Measurements from ENCODE around the gene TRIM8. TPM values are rescaled to one million over a fixed set of nuclear protein-coding genes. Genes with fewer than 3 reads are reported as not detected.
"Not testable (repeated sequence)": the region's sequence is repeated elsewhere in the genome, so short reads cannot be mapped to it uniquely, and the experiment has no call there.

TRIM8 gene
- total RNA-seq, 1 experiment from 2014 or later, result 93.3 TPM

- H3K36me3 ChIP-seq, result peaks cover 90% of the 10 kb centered on the region
- H3K27ac ChIP-seq, result no peak overlapping the region
- no peak for DNase-seq (ENCODE audit: low read depth in 1 of 2, low spot score in 2 of 2)
- H3K4me3 ChIP-seq, result no peak overlapping the region
- H3K4me1 ChIP-seq (replicated peaks), result peaks cover 3% of the 10 kb centered on the region; the same call in 1 of the 2 replicates
- no peaks in the 10 kb centered on the region for H3K27me3 ChIP-seq (replicated peaks)
- no peaks in the 10 kb centered on the region for H3K9me3 ChIP-seq (replicated peaks)
Observed at GRCh38 chr10:102654566-102654965, 10.3 kb downstream of the TRIM8 start.

GRCh38 chr10:102654969-102655368, 10.7 kb downstream of the TRIM8 start:
- H3K9me3 ChIP-seq (replicated peaks), result no peaks in the 10 kb centered on the region; the same call in 1 of the 2 replicates
- DNase-seq (ENCODE audit: low read depth in 1 of 2, low spot score in 2 of 2), result no peak
- H3K4me1 ChIP-seq (replicated peaks), result peaks cover 2% of the 10 kb centered on the region; the same call in 1 of the 2 replicates
- H3K4me3 ChIP-seq, result no peak overlapping the region
- H3K36me3 ChIP-seq, result peaks cover 91% of the 10 kb centered on the region
- no peak overlapping the region for H3K27ac ChIP-seq
- H3K27me3 ChIP-seq (replicated peaks), result no peaks in the 10 kb centered on the region

- no peak for DNase-seq (ENCODE audit: low read depth in 1 of 2, low spot score in 2 of 2)
- peaks cover 13% of the 10 kb centered on the region for H3K4me1 ChIP-seq (replicated peaks)
- H3K4me3 ChIP-seq, result no peak overlapping the region
- H3K36me3 ChIP-seq, result peaks cover 88% of the 10 kb centered on the region
- H3K27me3 ChIP-seq (replicated peaks), result no peaks in the 10 kb centered on the region
- no peak overlapping the region for H3K27ac ChIP-seq
- H3K9me3 ChIP-seq (replicated peaks), result no peaks in the 10 kb centered on the region; the same call in 1 of the 2 replicates
Observed at GRCh38 chr10:102656026-102656425, 11.7 kb downstream of the TRIM8 start.

GRCh38 chr10:102656791-102657371, 12.6 kb downstream of the TRIM8 start:
- H3K9me3 ChIP-seq (replicated peaks), result no peaks in the 10 kb centered on the region; the same call in 1 of the 2 replicates
- H3K4me1 ChIP-seq (replicated peaks), result peaks cover 15% of the 10 kb centered on the region
- H3K36me3 ChIP-seq, result peaks cover 82% of the 10 kb centered on the region
- DNase-seq (ENCODE audit: low read depth in 1 of 2, low spot score in 2 of 2), result no peak
- H3K27ac ChIP-seq, result no peak overlapping the region
- H3K4me3 ChIP-seq, result no peak overlapping the region
- no peaks in the 10 kb centered on the region for H3K27me3 ChIP-seq (replicated peaks)

- Histone ChIP-seq H3K4me1 (replicated peaks) (peaks cover 15% of the 10 kb centered on the region), H3K36me3 (peaks cover 76% of the 10 kb centered on the region), H3K27ac (no peak overlapping the region), H3K4me3 (no peak overlapping the region), H3K27me3 (replicated peaks) (no peaks in the 10 kb centered on the region), H3K9me3 (replicated peaks) (no peaks in the 10 kb centered on the region; the same call in 1 of the 2 replicates)
- no peak for DNase-seq (ENCODE audit: low read depth in 1 of 2, low spot score in 2 of 2)
Observed at GRCh38 chr10:102657451-102657850, 13.2 kb downstream of the TRIM8 start.

- no peaks in the 10 kb centered on the region; the same call in 1 of the 2 replicates for H3K9me3 ChIP-seq (replicated peaks)
- peaks cover 15% of the 10 kb centered on the region for H3K4me1 ChIP-seq (replicated peaks)
- H3K27ac ChIP-seq, result no peak overlapping the region
- H3K27me3 ChIP-seq (replicated peaks), result no peaks in the 10 kb centered on the region
- DNase-seq (ENCODE audit: low read depth in 1 of 2, low spot score in 2 of 2), result no peak
- peaks cover 69% of the 10 kb centered on the region for H3K36me3 ChIP-seq
- H3K4me3 ChIP-seq, result no peak overlapping the region
Observed at GRCh38 chr10:102657984-102658724, 13.9 kb downstream of the TRIM8 start.

DNA sequence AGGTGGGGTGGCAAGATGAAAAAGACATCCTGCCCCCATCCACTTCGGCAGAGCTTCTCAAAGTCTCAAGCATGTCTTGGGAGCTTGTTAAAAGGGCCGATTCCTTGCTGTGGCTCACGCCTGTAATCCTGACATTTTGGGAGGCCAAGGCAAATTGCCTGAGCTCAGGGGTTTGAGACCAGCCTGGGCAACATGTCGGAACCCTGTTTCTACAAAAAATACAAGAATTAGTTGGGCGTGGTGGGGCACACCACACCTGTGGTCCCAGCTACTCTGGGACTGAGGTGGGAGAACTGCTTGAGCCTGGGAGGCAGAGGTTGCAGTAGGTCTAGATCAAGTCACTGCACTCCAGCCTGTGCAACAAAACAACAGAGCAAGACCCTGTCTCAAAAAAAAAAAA, 14.5 kb downstream of the TRIM8 start:
- no peak for DNase-seq (ENCODE audit: low read depth in 1 of 2, low spot score in 2 of 2)

GRCh38 chr10:102660888-102661657, 16.8 kb downstream of the TRIM8 start:
- peak in 1 of 2 experiments; percentile 66 for DNase-seq (ENCODE audit: low read depth in 1 of 2, low spot score in 2 of 2)
- H3K9me3 ChIP-seq (replicated peaks), result no peaks in the 10 kb centered on the region; the same call in 1 of the 2 replicates
- H3K4me3 ChIP-seq, result no peak overlapping the region
- H3K27ac ChIP-seq, result no peak overlapping the region
- peaks cover 40% of the 10 kb centered on the region for H3K36me3 ChIP-seq
- no peaks in the 10 kb centered on the region for H3K27me3 ChIP-seq (replicated peaks)
- peaks cover 15% of the 10 kb centered on the region for H3K4me1 ChIP-seq (replicated peaks)

More for the DNA sequence above, 14.5 kb downstream of the TRIM8 start:
- Histone ChIP-seq H3K27ac (no peak overlapping the region), H3K9me3 (replicated peaks) (no peaks in the 10 kb centered on the region; the same call in 1 of the 2 replicates), H3K27me3 (replicated peaks) (no peaks in the 10 kb centered on the region), H3K4me1 (replicated peaks) (peaks cover 15% of the 10 kb centered on the region), H3K36me3 (peaks cover 63% of the 10 kb centered on the region), H3K4me3 (no peak overlapping the region)

DNA sequence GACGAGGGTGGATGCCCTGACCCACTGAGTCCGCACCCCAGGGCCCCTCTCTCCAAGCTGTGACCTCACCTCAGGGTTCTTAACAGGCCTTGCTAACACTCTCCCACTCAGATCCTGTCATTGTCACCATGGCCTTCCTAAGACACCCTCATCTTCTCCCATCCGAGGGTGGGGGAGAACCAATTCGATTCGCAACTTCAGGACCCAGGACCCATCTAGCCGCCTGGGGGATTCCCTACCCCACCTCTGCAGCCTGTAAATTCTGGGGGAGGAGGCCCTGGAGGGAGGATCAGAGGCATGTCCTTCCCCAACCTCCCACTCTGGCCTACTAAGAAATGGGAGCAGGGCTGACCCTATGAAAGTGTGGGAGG, 17.4 kb downstream of the TRIM8 start:
- Histone ChIP-seq H3K27me3 (replicated peaks) (no peaks in the 10 kb centered on the region), H3K36me3 (peaks cover 34% of the 10 kb centered on the region), H3K9me3 (replicated peaks) (no peaks in the 10 kb centered on the region; the same call in 1 of the 2 replicates), H3K4me3 (no peak overlapping the region), H3K27ac (no peak overlapping the region), H3K4me1 (replicated peaks) (peaks cover 15% of the 10 kb centered on the region)
- no peak for DNase-seq (ENCODE audit: low read depth in 1 of 2, low spot score in 2 of 2)

GRCh38 chr10:102665904-102666509, 21.7 kb downstream of the TRIM8 start:
- H3K4me3 ChIP-seq, result no peak overlapping the region
- H3K36me3 ChIP-seq, result peaks cover 2% of the 10 kb centered on the region; the same call in 1 of the 2 replicates
- H3K27ac ChIP-seq, result no peak overlapping the region

GRCh38 chr10:102667411-102667810, 23.1 kb downstream of the TRIM8 start:
- not testable (repeated sequence) for H3K27me3 ChIP-seq (replicated peaks); DNase-seq (ENCODE audit: low read depth in 1 of 2, low spot score in 2 of 2); H3K9me3 ChIP-seq (replicated peaks); H3K27ac ChIP-seq; H3K36me3 ChIP-seq; H3K4me3 ChIP-seq
- H3K4me1 ChIP-seq (replicated peaks), result peaks cover 12% of the 10 kb centered on the region

More at GRCh38 chr10:102665904-102666509, 21.7 kb downstream of the TRIM8 start:
- peaks cover 17% of the 10 kb centered on the region for H3K4me1 ChIP-seq (replicated peaks)
- no peaks in the 10 kb centered on the region for H3K27me3 ChIP-seq (replicated peaks)
- no peak for DNase-seq (ENCODE audit: low read depth in 1 of 2, low spot score in 2 of 2)
- no peaks in the 10 kb centered on the region for H3K9me3 ChIP-seq (replicated peaks)

- Histone ChIP-seq H3K4me3 (no peak overlapping the region), H3K27ac (no peak overlapping the region), H3K36me3 (no peaks in the 10 kb centered on the region), H3K27me3 (replicated peaks) (no peaks in the 10 kb centered on the region), H3K9me3 (replicated peaks) (no peaks in the 10 kb centered on the region), H3K4me1 (replicated peaks) (peaks cover 13% of the 10 kb centered on the region)
- DNase-seq (ENCODE audit: low read depth in 1 of 2, low spot score in 2 of 2), result no peak
Observed at GRCh38 chr10:102668326-102669107, 24.2 kb downstream of the TRIM8 start.

All from SJSA1 (cell line).